ENCODE data around the gene ITGB3BP. TPM values are rescaled to one million over a fixed set of nuclear protein-coding genes. Genes with fewer than 3 reads are reported as not detected.

The ITGB3BP gene
- total RNA-seq, 4 donors from 2014 or later = 3.5 to 19.9 (median 6.1) TPM

- ATAC-seq (ENCODE audit: low FRiP score) (no peak), DNase-seq (ENCODE audit: low spot score) (no peak)
- TF ChIP-seq CTCF (IDR thresholded peaks at IDR 0.05) = no peak
Measured at GRCh38 chr1:63509718-63510117, 13.3 kb downstream of the ITGB3BP start.

GRCh38 chr1:63506782-63507181 is 16.2 kb downstream of the ITGB3BP start:
- TF ChIP-seq CTCF (IDR thresholded peaks at IDR 0.05) = no peak
- DNase-seq (ENCODE audit: low spot score) (no peak), ATAC-seq (ENCODE audit: low FRiP score) (no peak)

- ATAC-seq (ENCODE audit: low FRiP score) (no peak), DNase-seq (ENCODE audit: low spot score) (no peak)
- no peak for TF ChIP-seq CTCF (IDR thresholded peaks at IDR 0.05)
Measured at GRCh38 chr1:63501256-63501655, 21.8 kb downstream of the ITGB3BP start.

- DNase-seq (ENCODE audit: low spot score) = no peak
- no peak for TF ChIP-seq CTCF (IDR thresholded peaks at IDR 0.05)
- no peak for ATAC-seq (ENCODE audit: low FRiP score)
Measured at GRCh38 chr1:63498106-63498505, 24.9 kb downstream of the ITGB3BP start.

GRCh38 chr1:63497577-63497976 is 25.4 kb downstream of the ITGB3BP start:
- TF ChIP-seq CTCF (IDR thresholded peaks at IDR 0.05) = no peak
- no peak for ATAC-seq (ENCODE audit: low FRiP score)
- no peak for DNase-seq (ENCODE audit: low spot score)

GRCh38 chr1:63487336-63488065 is 35.5 kb downstream of the ITGB3BP start:
- no peak for ATAC-seq (ENCODE audit: low FRiP score)
- no peak for TF ChIP-seq CTCF (IDR thresholded peaks at IDR 0.05)
- no peak for DNase-seq (ENCODE audit: low spot score)

GRCh38 chr1:63486629-63487028 is 36.4 kb downstream of the ITGB3BP start:
- ATAC-seq (ENCODE audit: low FRiP score) (no peak), DNase-seq (ENCODE audit: low spot score) (no peak)
- no peak for TF ChIP-seq CTCF (IDR thresholded peaks at IDR 0.05)
